Measurements from ENCODE around the gene SIRT2. TPM values are rescaled to one million over a fixed set of nuclear protein-coding genes. Genes with fewer than 3 reads are reported as not detected.

The SIRT2 gene
- total RNA-seq, 1 experiment from 2014 or later, result 37.4 TPM

GRCh38 chr19:38907227-38907626 is 7.8 kb upstream of the SIRT2 start:
- DNase-seq (ENCODE audit: unreplicated experiment), result no peak
- BruUV-seq (replicated peaks), result no TSS peak
- Mint-ChIP-seq H3K9me3 (ENCODE audit: unreplicated experiment) (no peaks in the 10 kb centered on the region), H3K27me3 (ENCODE audit: insufficient read depth, unreplicated experiment) (no peaks in the 10 kb centered on the region), H3K4me3 (ENCODE audit: unreplicated experiment) (no peak overlapping the region), H3K36me3 (ENCODE audit: insufficient read depth, unreplicated experiment) (peaks cover 31% of the 10 kb centered on the region), H3K4me1 (ENCODE audit: insufficient read depth, unreplicated experiment) (no peaks in the 10 kb centered on the region), H3K27ac (ENCODE audit: low read depth, unreplicated experiment) (no peak overlapping the region)
- no peak for TF ChIP-seq CTCF (IDR thresholded peaks at IDR 0.05; ENCODE audit: unreplicated experiment)
- ChIA-PET CTCF (interaction anchor here (0.5 to 1.8 kb wide), 4 partner anchors 12 to 275 kb away, joined by 3 to 10 read pairs (median 3); partner anchors contain the start of gene SARS2), POLR2A (interaction anchor here (0.6 to 2.4 kb wide), 2 partner anchors 23 to 69 kb away, joined by 4 to 5 read pairs; partner anchors contain the start of genes MRPS12 and SARS2)
- intact Hi-C loops (cut with micrococcal nuclease), result no loop called here

GRCh38 chr19:38905620-38906019 is 6.2 kb upstream of the SIRT2 start:
- no peaks in the 10 kb centered on the region for H3K9me3 Mint-ChIP-seq (ENCODE audit: unreplicated experiment)
- ChIA-PET POLR2A (interaction anchor here (2.4 kb wide), 1 partner anchor 24 kb away, joined by 5 read pairs; the partner anchor contains the start of genes MRPS12 and SARS2), CTCF (interaction anchor here (0.5 to 1.8 kb wide), 5 partner anchors 25 to 422 kb away, joined by 3 to 8 read pairs (median 4); partner anchors contain the start of genes MRPS12 and SARS2)
- TF ChIP-seq CTCF (IDR thresholded peaks at IDR 0.05; ENCODE audit: unreplicated experiment), result no peak
- no peak for DNase-seq (ENCODE audit: unreplicated experiment)
- intact Hi-C loops (cut with micrococcal nuclease), result no loop called here
- peaks cover 31% of the 10 kb centered on the region for H3K36me3 Mint-ChIP-seq (ENCODE audit: insufficient read depth, unreplicated experiment)
- BruUV-seq (replicated peaks), result no TSS peak
- no peak overlapping the region for H3K4me3 Mint-ChIP-seq (ENCODE audit: unreplicated experiment)
- H3K27me3 Mint-ChIP-seq (ENCODE audit: insufficient read depth, unreplicated experiment), result no peaks in the 10 kb centered on the region
- H3K27ac Mint-ChIP-seq (ENCODE audit: low read depth, unreplicated experiment), result peak overlapping the region; percentile 46
- H3K4me1 Mint-ChIP-seq (ENCODE audit: insufficient read depth, unreplicated experiment), result peaks cover 4% of the 10 kb centered on the region

- POLR2A ChIA-PET, result no interaction called here
- peaks cover 31% of the 10 kb centered on the region for H3K36me3 Mint-ChIP-seq (ENCODE audit: insufficient read depth, unreplicated experiment)
These were observed 5.4 kb upstream of the SIRT2 start for GRCh38 chr19:38904581-38905539.

More at GRCh38 chr19:38904581-38905539, 5.4 kb upstream of the SIRT2 start:
- no peak for TF ChIP-seq CTCF (IDR thresholded peaks at IDR 0.05; ENCODE audit: unreplicated experiment)
- Mint-ChIP-seq H3K4me3 (ENCODE audit: unreplicated experiment) (no peak overlapping the region), H3K9me3 (ENCODE audit: unreplicated experiment) (no peaks in the 10 kb centered on the region), H3K4me1 (ENCODE audit: insufficient read depth, unreplicated experiment) (peaks cover 11% of the 10 kb centered on the region), H3K27me3 (ENCODE audit: insufficient read depth, unreplicated experiment) (no peaks in the 10 kb centered on the region), H3K27ac (ENCODE audit: low read depth, unreplicated experiment) (peak overlapping the region; percentile 77)
- DNase-seq (ENCODE audit: unreplicated experiment), result no peak
- no TSS peak for BruUV-seq (replicated peaks)
- intact Hi-C loops (cut with micrococcal nuclease), result no loop called here
- CTCF ChIA-PET, result interaction anchor here (0.6 to 1.8 kb wide), 3 partner anchors 25 to 423 kb away, joined by 3 to 8 read pairs (median 7); partner anchors contain the start of genes MRPS12 and SARS2
